HepG2 (cell line): ENCODE results near the gene MT1F. TPM values are rescaled to one million over a fixed set of nuclear protein-coding genes. Genes with fewer than 3 reads are reported as not detected.
A peak's percentile ranks its signal among the peaks of the same experiment; 100 is the strongest.

Experiments
- CHCHD3 ChIP-seq: sonication (generic); formaldehyde crosslinking; IDR thresholded peaks from 2 replicates; pipeline ENCODE4 v1.8.0; 2022; ENCODE audit warnings: mild to moderate bottlenecking, missing genetic modification reagents, moderate library complexity
- HHEX ChIP-seq: IDR thresholded peaks from 2 replicates; pipeline ENCODE4 v1.6.1; 2016; ENCODE audit warnings: control low read depth
- HOXA5 ChIP-seq: sonication (generic); formaldehyde crosslinking; IDR thresholded peaks from 2 replicates; pipeline ENCODE4 v1.4.0; 2020; ENCODE audit warnings: missing genetic modification reagents
- MLXIP ChIP-seq: sonication (generic); formaldehyde crosslinking; IDR thresholded peaks from 2 replicates; pipeline ENCODE4 v1.9.0; 2021; ENCODE audit warnings: missing genetic modification reagents, borderline replicate concordance
- MNT ChIP-seq: fragments of 450-650 bp; IDR thresholded peaks from 2 replicates; pipeline ENCODE4 v1.6.1; 2016
- MYC ChIP-seq: sonication (generic); formaldehyde crosslinking; IDR thresholded peaks from 2 replicates; pipeline ENCODE4 v1.9.0; 2021; ENCODE audit warnings: missing genetic modification reagents, borderline replicate concordance
- NFE2 ChIP-seq: sonication (generic); formaldehyde crosslinking; IDR thresholded peaks from 2 replicates; pipeline ENCODE4 v1.4.0; 2020; ENCODE audit warnings: missing genetic modification reagents
- PCBP1 ChIP-seq: fragments of 200-400 bp; formaldehyde crosslinking; IDR thresholded peaks from 2 replicates; pipeline ENCODE4 v1.6.1; 2017; ENCODE audit warnings: mild to moderate bottlenecking, low read depth, low read length, borderline replicate concordance
- PHF21A ChIP-seq: sonication (generic); formaldehyde crosslinking; IDR thresholded peaks from 2 replicates; pipeline ENCODE4 v1.5.0; 2020; ENCODE audit warnings: mild to moderate bottlenecking, missing genetic modification reagents
- RFXANK ChIP-seq: IDR thresholded peaks from 2 replicates; pipeline ENCODE4 v1.6.1; 2016
- SRF ChIP-seq: IDR thresholded peaks from 2 replicates; pipeline ENCODE4 v1.6.1; 2011; ENCODE audit warnings: mild to moderate bottlenecking, low read depth, low read length, moderate library complexity
- TCF12 ChIP-seq, 2 experiments: fragments of 450-650 bp in 1 of 2; sonication (generic) in 1 of 2; formaldehyde crosslinking in 1 of 2; IDR thresholded peaks; 2 replicates each; pipeline versions ENCODE4 v1.6.1 to v1.8.0; 2017 to 2022; ENCODE audit warnings: antibody characterized with exemption in 1 of 2, mild to moderate bottlenecking in 1 of 2, missing genetic modification reagents in 1 of 2, moderate library complexity in 1 of 2
- ZBTB1 ChIP-seq: sonication (generic); formaldehyde crosslinking; IDR thresholded peaks from 2 replicates; pipeline ENCODE4 v1.4.0; 2020; ENCODE audit warnings: missing genetic modification reagents, borderline replicate concordance
- ZBTB3 ChIP-seq: sonication (generic); formaldehyde crosslinking; IDR thresholded peaks from 2 replicates; pipeline ENCODE4 v1.4.0; 2020; ENCODE audit warnings: low read depth, mild to moderate bottlenecking, moderate library complexity, missing genetic modification reagents, borderline replicate concordance
- ZBTB42 ChIP-seq: sonication (generic); formaldehyde crosslinking; IDR thresholded peaks from 2 replicates; pipeline ENCODE4 v1.5.0; 2020; ENCODE audit warnings: mild to moderate bottlenecking, missing genetic modification reagents
- ZFP62 ChIP-seq: sonication (generic); formaldehyde crosslinking; IDR thresholded peaks from 2 replicates; pipeline ENCODE4 v1.4.0; 2020; ENCODE audit warnings: missing genetic modification reagents
- ZFP90 ChIP-seq: sonication (generic); formaldehyde crosslinking; IDR thresholded peaks from 2 replicates; pipeline ENCODE4 v1.8.0; 2022; ENCODE audit warnings: missing genetic modification reagents, mild to moderate bottlenecking, inconsistent platforms, borderline replicate concordance
- ZNF281 ChIP-seq: sonication (generic); formaldehyde crosslinking; IDR thresholded peaks from 2 replicates; pipeline ENCODE4 v1.4.0; 2020; ENCODE audit warnings: missing genetic modification reagents, borderline replicate concordance
- ZNF333 ChIP-seq: sonication (generic); formaldehyde crosslinking; IDR thresholded peaks from 2 replicates; pipeline ENCODE4 v1.4.0; 2020; ENCODE audit warnings: mild to moderate bottlenecking, missing genetic modification reagents, borderline replicate concordance
- ZNF549 ChIP-seq: sonication (generic); formaldehyde crosslinking; IDR thresholded peaks from 2 replicates; pipeline ENCODE4 v1.5.0; 2020; ENCODE audit warnings: missing genetic modification reagents
- ZNF569 ChIP-seq: sonication (generic); formaldehyde crosslinking; IDR thresholded peaks from 2 replicates; pipeline ENCODE4 v1.5.0; 2020; ENCODE audit warnings: mild to moderate bottlenecking, missing genetic modification reagents, moderate library complexity, borderline replicate concordance
- ZNF709 ChIP-seq: sonication (generic); formaldehyde crosslinking; IDR thresholded peaks from 2 replicates; pipeline ENCODE4 v1.5.0; 2020; ENCODE audit warnings: mild to moderate bottlenecking, missing genetic modification reagents
- polyA plus RNA-seq, 8 experiments: library from polyadenylated mRNA; depleted of rRNA in 3 of 8; stranded (reverse) in 7 of 8; unstranded in 1 of 8; fragments of >200 nt; fragmentation: Illumina TruSeq in 4 of 8; extraction: Trizol in 4 of 8; gene quantifications; 2 replicates each; pipeline versions ENCODE4 v1.2.1 to v1.2.3, GENCODE V29; 2011 to 2016; ENCODE audit warnings: low read depth in 4 of 8, missing spikeins in 1 of 8, mixed read lengths in 1 of 8; ENCODE audit not compliant: insufficient read depth in 1 of 8
- total RNA-seq, 5 experiments: library from RNA; depleted of rRNA; stranded (reverse); fragments of >200 nt; fragmentation: Illumina TruSeq; extraction: Trizol; gene quantifications; 2 replicates each; pipeline ENCODE4 v1.2.3, GENCODE V29; 2016; ENCODE audit warnings: low read depth in 1 of 5

Gene MT1F
- total and polyA plus RNA-seq, 2 of the 13 experiments (the other 11 are each of a cell fraction or from before 2014, with no cell fraction given), result 1.9 to 169 TPM

GRCh38 chr16:56667581-56668571, 10.1 kb downstream of the MT1F start, which contains the start of gene MT1G (continued):
- TF ChIP-seq ZNF281 (CRISPR knock-in tag), result no peak
- no peak for TF ChIP-seq NFE2 (CRISPR knock-in tag)
- TF ChIP-seq ZBTB42 (CRISPR knock-in tag), result no peak
- TF ChIP-seq ZNF549 (CRISPR knock-in tag), result no peak
- no peak for TF ChIP-seq CHCHD3 (CRISPR knock-in tag)
- no peak for TF ChIP-seq ZBTB1 (CRISPR knock-in tag)
- no peak for TF ChIP-seq MNT
- TF ChIP-seq HOXA5 (CRISPR knock-in tag), result 0 out of 2 replicates have a peak, but pooled peaks have one; percentile 23
- TF ChIP-seq TCF12 (IDR thresholded peaks at IDR 0.05), result no peak
- TF ChIP-seq TCF12 (CRISPR knock-in tag; IDR thresholded peaks at IDR 0.05), result no peak
- TF ChIP-seq MYC (CRISPR knock-in tag), result peak; percentile 80; the same call in 1 of the 2 replicates
- no peak; the same call in 1 of the 2 replicates for TF ChIP-seq ZNF709 (CRISPR knock-in tag)
- TF ChIP-seq ZFP90 (CRISPR knock-in tag), result peak; percentile 63; the same call in 1 of the 2 replicates
- no peak for TF ChIP-seq PCBP1
- no peak for TF ChIP-seq MLXIP (CRISPR knock-in tag)
- TF ChIP-seq PHF21A, result peak; percentile 93
- TF ChIP-seq ZNF569 (CRISPR knock-in tag), result no peak
- 0 out of 2 replicates have a peak, but pooled peaks have one; percentile 61 for TF ChIP-seq ZFP62
- TF ChIP-seq RFXANK, result no peak
- TF ChIP-seq ZBTB3, result no peak
- no peak for TF ChIP-seq SRF
- 0 out of 2 replicates have a peak, but pooled peaks have one; percentile 37 for TF ChIP-seq ZNF333 (CRISPR knock-in tag)
- TF ChIP-seq HHEX (CRISPR knock-in tag), result no peak
